HG02943 (cell line): ENCODE results near the gene TMEM178A.

Experiments
- ATAC-seq: cut with Tn5 transposase; IDR thresholded peaks from one replicate; pipeline ENCODE4 v1.9.1; 2021; ENCODE audit warnings: mild to moderate bottlenecking, low read depth, moderate library complexity; ENCODE audit not compliant: unreplicated experiment

The TMEM178A gene

GRCh38 chr2:39708003-39708402 lies 42.3 kb downstream of the TMEM178A start:
- no peak for ATAC-seq

- no peak for ATAC-seq
Observed at GRCh38 chr2:39710807-39711206, 45.1 kb downstream of the TMEM178A start.

DNA sequence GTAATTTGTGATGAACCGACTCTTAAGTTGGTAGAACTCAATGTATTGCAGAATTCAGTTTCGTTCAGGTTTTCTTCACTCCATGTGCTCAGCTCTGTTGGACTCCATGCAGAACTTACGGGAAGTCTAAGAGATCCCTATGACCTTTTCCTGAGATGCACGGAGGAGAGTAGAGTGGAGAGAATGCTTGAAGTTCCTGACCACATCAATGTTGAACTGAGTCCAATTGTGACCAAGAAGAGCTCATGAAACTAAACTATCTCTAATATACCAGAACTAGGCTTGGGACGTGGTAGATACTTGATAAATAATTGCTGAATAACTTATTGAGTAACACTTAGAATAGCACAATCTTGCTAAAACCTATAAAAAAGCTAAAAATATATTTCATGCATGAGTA lies 47.2 kb downstream of the TMEM178A start:
- ATAC-seq: no peak

- no peak for ATAC-seq
Observed at GRCh38 chr2:39715095-39715494, 49.4 kb downstream of the TMEM178A start.

DNA sequence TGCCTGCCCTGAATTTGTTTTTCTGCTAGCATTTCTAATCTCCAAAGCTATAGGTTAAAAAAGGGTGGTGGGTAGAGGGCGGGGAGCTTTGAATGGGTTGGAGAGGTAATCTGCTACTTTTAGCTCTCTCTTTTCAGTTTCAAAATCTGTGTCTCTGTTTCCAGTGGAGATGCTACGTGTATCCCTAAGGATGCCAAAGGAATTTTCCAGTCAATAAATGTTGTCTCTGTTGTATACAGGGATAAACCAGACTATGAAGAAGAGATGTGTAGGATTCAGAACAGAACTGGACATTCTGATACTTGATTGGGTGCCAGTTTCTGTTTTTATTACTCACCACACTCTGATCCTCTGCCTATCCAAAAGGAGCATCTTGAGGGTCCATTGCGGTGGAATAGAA lies 50.1 kb downstream of the TMEM178A start:
- no peak for ATAC-seq

- no peak for ATAC-seq
Observed at GRCh38 chr2:39717067-39717466, 51.4 kb downstream of the TMEM178A start.

DNA sequence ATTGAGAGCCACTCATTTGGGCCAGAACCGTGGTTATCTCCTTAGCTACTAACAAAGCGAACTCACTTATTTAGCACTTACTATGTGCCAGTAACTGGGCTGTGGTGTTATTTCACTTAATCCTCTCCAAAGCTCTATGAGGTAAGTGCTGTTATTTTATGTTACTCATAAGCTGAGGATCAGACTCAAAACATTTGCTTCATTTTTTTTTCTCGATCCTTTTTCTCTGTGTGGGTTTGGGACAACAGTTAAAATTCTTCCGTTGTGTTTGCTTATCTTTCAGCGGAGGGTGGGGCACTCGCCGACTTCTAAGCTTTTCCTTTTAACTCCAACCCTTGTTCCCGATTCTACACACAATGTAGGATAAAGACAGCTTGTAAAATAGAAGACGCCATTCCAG lies 52.8 kb downstream of the TMEM178A start:
- ATAC-seq: no peak

GRCh38 chr2:39719317-39719716 lies 53.6 kb downstream of the TMEM178A start:
- ATAC-seq: no peak

DNA sequence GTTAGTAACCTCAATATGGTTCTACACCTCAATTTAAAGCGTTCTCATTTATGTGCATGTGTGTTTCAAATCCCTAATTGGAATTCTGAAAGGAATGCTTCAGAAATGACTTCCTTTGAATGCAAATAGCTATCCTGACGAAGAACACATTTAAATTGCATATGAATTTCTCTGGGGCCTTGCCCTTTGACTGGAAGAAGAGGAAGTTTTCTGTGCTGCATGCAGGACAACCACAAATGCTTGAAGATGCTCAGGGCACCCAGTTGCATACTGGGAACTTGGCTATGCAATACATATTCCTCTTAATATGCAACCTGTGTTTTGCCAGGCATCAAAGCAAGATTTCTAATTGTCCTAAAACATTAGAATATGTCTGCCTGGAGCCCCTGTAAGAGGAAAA lies 55.3 kb downstream of the TMEM178A start:
- ATAC-seq: no peak

DNA sequence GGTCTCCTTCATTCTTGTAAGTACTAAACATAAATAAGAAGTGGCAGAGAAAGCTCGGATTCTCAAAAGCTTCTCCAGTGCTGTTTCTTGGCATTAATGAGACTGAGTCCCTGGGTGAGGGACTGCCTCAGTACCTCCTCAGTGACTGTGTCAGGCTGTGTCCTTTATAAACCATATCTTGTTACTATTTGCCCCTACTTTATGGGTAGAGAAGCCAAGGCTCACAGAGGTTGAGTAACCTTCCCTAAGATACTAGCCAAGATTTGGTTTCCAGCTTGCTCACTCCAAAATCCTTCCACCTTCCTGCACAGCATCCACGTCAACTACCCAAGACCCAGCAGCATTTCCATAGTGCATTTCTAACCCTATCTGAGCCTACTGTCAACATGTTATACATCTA lies 57.8 kb downstream of the TMEM178A start:
- no peak for ATAC-seq

DNA sequence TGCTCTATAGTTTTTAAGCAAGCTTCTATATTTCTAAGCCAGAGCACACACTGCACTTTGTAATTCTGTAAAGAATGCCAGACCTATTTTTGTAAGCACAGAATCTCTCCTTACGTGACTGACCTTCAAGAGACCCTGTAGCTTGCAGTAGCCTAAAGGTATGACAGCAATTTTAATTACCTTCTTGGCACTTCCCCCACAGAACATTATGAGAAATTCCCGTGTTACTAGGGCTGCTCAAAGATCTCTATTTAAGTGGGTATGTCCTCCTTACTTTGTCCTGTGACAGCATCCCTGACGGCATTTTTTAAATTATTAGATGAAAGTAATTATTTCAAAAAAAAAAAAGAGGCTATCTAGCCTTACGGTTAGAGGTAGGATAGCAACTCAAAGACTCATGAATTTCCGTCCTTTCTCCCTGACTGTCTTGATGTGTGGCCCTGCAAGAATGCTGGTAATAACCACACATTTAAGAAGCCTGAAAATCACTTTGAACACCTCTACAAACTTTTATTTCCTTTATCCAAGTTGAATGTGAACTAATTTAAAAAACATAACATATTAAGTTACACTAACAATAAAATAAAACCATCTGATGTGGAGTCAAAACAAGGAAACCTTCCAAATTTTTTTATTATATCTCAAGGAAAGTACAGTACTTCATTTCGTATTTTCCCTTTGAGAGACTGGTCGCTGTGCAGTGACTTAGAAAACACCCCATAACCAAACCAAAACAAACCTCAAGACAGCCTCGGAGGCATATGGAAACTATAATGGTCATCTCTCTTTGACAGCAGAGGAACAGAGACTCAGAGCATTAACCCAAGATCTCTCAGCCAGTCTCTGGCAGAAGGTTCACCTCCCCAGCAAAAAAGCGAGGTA lies 58.5 kb downstream of the TMEM178A start:
- no peak for ATAC-seq

DNA sequence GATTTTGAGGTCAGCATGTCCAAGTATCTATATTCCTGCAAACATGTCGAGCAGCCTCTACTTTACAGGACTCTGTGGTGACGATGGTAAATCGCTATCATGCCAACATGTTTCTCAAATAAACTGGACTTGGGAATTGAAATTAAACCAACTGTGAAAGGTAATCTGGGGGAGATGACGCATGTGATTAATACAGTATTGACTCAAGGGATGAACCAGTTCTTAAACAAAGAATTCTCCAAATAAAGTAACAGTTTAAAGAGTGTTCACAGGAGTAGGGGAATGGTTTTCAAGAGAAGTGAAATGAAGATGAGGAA lies 59.1 kb downstream of the TMEM178A start:
- ATAC-seq: no peak

DNA sequence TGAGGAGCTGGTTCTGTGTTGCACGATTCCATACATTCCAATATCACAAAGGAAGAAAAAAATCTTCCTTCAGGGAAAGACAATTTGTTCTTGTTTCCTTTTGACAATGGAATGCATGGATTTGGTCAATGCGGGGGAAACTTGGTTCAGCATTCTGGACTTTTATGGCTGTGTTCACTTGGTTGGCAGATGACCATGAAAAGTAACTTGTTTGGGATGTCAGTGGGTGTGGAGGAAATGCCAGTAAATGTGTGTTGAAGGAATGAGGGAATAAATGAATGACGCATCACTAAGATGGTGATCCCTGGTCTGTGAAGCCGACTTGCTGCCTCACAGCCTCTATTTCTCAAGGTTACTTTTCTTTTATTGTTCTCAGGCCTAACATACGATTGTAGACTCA lies 59.7 kb downstream of the TMEM178A start:
- ATAC-seq: no peak

DNA sequence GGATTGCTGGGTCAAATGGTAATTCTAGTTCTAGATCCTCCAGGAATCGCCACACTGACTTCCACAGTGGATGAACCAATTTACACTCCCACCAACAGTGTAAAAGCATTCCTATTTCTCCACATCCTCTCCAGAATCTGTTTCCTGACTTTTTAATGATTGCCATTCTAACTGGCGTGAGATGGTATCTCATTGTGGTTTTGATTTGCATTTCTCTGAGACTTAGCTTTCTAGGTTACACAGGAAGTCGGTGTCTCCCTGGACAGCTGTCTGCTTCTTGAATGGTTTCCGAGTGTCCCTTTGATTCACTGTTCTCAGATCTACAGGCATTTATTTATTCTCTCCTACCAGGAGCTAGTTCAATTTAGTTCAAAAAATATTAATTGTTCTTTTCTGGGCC lies 62.4 kb downstream of the TMEM178A start:
- peak; percentile 77 for ATAC-seq

DNA sequence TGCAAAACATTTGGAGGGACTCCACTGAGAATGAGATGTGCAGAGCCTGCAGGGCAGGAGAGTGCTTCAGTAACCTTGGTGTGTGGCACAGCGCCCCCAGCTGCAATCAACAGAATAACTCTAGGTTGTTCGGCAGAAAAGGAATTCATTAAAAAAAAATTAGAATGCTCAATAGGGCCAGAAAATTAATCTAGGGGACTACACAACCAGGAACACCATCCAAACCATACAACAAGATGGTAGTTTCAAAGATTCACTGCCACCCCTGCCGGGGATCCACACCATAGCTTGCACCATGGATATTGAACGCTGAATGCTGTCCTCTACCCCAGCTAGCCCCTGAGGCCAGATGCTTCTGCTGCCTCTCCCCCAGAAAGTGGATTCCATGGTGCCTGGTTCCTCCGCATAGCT lies 63.2 kb downstream of the TMEM178A start:
- peak; percentile 54 for ATAC-seq

- ATAC-seq: no peak
Observed at GRCh38 chr2:39730276-39730675, 64.6 kb downstream of the TMEM178A start.

DNA sequence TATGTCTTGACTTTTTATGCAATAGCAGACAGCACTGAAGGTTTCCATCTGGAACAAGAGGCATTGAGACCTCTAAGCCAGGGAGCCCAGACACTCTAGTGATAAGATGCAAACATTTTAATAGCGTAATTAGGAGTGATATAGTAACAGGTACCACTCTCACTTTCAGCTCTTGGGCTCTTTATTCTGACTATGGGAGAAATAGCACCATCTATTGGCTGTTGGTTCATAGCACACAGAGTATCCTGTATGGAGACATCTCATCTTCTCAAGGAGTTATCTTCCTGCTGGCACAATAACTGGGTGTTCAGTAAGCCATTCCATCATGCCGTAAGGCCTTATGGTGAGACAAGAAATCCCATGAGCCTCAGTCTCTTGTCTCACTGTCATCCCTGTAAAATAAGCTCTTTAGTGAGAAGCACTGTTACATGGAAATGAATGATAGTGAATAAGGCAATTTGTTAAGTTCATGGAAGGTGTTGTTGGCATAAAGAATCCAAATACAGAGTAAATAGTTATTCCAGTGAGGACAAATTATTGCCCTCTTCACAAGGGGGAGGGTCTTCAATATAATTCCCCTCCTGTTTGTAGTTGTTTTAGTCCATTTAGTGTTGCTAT lies 65.1 kb downstream of the TMEM178A start:
- no peak for ATAC-seq

DNA sequence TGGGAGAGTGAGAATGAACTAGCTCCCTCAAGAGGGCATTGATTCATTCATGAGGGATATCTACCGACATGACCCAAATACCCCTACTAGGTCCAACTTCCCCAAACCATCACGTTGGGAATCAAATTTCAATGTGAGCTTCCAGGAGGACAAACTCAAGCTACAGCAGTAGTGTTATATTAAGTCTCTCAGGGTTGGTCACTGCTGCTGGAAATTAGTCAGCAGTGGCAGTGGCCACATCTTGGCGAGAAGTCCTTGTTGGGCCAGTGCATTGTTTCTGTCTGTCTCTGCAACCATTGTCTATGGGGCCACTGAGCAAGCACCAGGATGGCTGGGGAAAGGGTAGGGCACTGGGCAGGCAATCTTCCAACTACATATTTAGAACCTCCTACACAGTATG lies 65.8 kb downstream of the TMEM178A start:
- ATAC-seq: no peak

GRCh38 chr2:39732482-39732881 lies 66.8 kb downstream of the TMEM178A start:
- ATAC-seq: no peak

- no peak for ATAC-seq
Observed at GRCh38 chr2:39733070-39733674, 67.5 kb downstream of the TMEM178A start.

DNA sequence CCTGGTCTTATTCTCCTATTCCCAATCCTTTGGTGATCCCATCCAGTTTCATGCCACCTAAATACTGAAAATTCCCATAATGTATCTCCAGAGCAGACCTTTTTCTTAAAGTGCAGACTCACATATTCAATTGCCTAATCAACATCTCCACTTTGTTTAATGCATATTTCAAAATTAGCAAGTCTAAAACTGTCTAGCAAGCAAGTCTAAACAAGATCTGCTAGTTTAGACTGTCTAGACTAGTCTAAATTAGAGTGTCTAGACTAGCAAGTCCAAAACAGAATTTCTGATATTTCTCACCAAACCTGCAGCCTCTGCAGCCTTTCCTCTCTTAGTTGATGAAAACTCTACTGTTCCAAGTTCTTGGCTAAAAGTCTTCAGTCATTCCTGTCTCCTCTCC lies 68.7 kb downstream of the TMEM178A start:
- no peak for ATAC-seq

DNA sequence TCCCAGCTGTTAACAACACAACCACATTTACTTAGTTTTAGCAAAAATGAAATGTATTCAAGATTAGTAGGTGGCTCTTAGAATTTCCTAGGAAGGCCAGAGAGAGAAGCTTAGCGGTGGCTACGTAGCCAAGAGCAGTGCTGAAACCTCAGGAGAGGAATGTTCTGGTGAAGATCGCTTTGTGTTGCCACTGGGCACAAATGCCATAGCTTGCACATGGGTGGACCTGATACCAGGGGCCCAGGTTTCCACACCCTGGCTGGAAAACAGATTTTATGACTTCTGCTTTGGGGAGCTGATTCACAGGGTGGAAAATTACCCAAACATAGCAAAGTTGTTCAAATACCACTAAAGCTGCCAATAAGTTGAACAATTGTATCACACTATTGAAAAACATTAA lies 69.9 kb downstream of the TMEM178A start:
- no peak for ATAC-seq
